IPS DF 6.9 (cell line): ENCODE data around the gene KLLN.

Experiments used
- DNase-seq: peaks from one replicate; pipeline ENCODE4 v3.0.0-alpha.2; 2013; ENCODE audit warnings: low read depth, low spot score
- H3K27ac ChIP-seq: one replicate; pipeline ENCODE4 v1.5.1; 2013; ENCODE audit warnings: low read length, control low read depth
- H3K27me3 ChIP-seq: 2 replicates; pipeline ENCODE4 v1.6.1; 2013; ENCODE audit warnings: mild to moderate bottlenecking, low read length; ENCODE audit not compliant: control insufficient read depth, insufficient read depth
- H3K36me3 ChIP-seq: 2 replicates; pipeline ENCODE4 v1.6.1; 2013; ENCODE audit warnings: low read length; ENCODE audit not compliant: control insufficient read depth, insufficient read depth
- H3K4me1 ChIP-seq: 2 replicates; pipeline ENCODE4 v1.6.1; 2013; ENCODE audit warnings: low read length; ENCODE audit not compliant: control insufficient read depth, insufficient read depth
- H3K4me3 ChIP-seq: 2 replicates; pipeline ENCODE4 v1.5.1; 2013; ENCODE audit warnings: mild to moderate bottlenecking, low read length
- H3K9me3 ChIP-seq: 2 replicates; pipeline ENCODE4 v1.6.1; 2013; ENCODE audit warnings: low read length, inconsistent platforms; ENCODE audit not compliant: control insufficient read depth, insufficient read depth
- WGBS: extraction: QIAGEN DNeasy Blood & Tissue Kit; methylation state at CpG from one replicate; pipeline ENCODE4 v1.1.7; 2013; ENCODE audit warnings: mixed read lengths, missing lambda C conversion rate; ENCODE audit not compliant: insufficient read length, insufficient coverage; 5-methylcytosine and 5-hydroxymethylcytosine counted together

Gene KLLN

GRCh38 chr10:87817609-87818504 is 45.5 kb downstream of the KLLN start, which contains the start of gene ATAD1:
TSS of gene ATAD1 (minus strand) at chr10:87818226. CDS start at chr10:87814599, 3,627 bp downstream.
- Histone ChIP-seq H3K9me3 (no peaks in the 10 kb centered on the region), H3K27me3 (no peaks in the 10 kb centered on the region), H3K36me3 (no peaks in the 10 kb centered on the region), H3K4me1 (no peaks in the 10 kb centered on the region), H3K27ac (no peak within 1 kb of the TSS), H3K4me3 (peak within 1 kb of the TSS; percentile 81; the same call in 1 of the 2 replicates)
- no CpG with 5 or more reads among the region's 60 CpGs for WGBS
- peak; percentile 63 for DNase-seq

DNA sequence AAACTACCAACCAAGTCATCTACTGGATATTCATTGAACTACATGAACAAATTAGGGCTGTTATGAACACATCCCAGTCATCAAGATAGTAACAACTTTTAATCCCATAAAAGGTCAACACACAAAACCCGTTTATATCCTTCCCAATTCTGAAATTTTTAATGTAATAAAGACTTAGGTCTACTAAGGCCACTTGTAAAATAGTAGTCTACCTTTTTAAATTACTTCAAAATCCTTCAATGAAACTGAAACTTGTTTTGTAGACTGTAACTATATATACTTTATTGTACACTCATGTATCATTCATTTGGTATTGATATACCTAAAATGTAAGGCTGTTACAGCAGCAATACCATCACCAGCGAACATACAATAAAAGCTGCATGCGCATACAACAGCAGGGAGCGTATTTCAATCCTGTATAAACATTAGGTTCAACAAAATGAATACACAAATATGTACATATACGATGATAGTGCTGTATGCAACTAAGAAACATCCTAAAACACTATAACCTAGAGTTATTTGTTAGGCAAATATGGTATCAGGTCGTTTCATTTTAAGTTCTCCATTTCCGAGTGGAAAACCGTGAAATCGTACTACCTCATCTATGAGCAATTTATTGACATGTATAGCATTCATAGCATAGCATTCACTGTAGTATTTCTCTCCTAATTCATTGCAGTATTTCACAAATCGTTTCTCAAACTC is 46.3 kb downstream of the KLLN start:
- no peak overlapping the region for H3K27ac ChIP-seq
- no peaks in the 10 kb centered on the region for H3K36me3 ChIP-seq
- DNase-seq = no peak
- WGBS = 100% methylated on average over 1 of the region's 10 CpGs
- no peaks in the 10 kb centered on the region for H3K9me3 ChIP-seq
- H3K27me3 ChIP-seq = no peaks in the 10 kb centered on the region
- no peaks in the 10 kb centered on the region for H3K4me1 ChIP-seq
- H3K4me3 ChIP-seq = peak overlapping the region; percentile 81; the same call in 1 of the 2 replicates

DNA sequence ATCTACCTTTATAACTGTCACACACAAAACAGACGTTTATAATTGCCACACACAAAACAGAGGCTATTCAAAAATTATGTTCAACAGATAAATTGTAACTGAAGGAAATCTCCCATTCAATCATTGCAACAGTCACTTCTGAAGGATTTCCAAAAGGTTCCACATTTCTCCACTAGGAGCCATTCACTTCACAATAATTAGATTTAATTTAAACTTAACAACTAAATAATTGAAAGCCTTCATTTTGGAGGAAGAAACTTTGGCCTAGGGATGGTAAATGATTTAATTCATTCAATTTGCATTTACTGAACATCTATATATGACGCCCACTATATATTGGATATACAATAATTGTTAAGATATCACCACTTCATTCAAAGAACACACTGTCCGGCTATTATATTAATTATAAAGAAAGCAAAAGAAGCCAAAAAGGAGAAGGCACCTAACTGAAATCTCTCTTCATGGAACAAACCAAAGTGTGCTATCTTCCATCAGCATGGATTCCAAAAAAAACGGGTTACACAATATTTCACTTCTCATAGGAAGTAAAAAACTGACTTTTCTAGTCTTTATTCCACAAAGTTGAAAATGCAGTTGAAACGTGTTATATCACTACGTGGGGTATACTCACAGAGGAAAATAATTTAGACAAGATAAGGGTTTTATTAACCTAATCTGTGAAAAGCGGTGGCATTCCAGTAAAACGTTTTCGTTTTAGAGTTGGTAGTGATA is 47.0 kb downstream of the KLLN start:
- WGBS = no CpG with 5 or more reads among the region's 9 CpGs
- no peaks in the 10 kb centered on the region for H3K9me3 ChIP-seq
- DNase-seq = no peak
- no peaks in the 10 kb centered on the region for H3K4me1 ChIP-seq
- H3K27me3 ChIP-seq = no peaks in the 10 kb centered on the region
- no peak overlapping the region for H3K4me3 ChIP-seq
- no peak overlapping the region for H3K27ac ChIP-seq
- H3K36me3 ChIP-seq = no peaks in the 10 kb centered on the region; the same call in 1 of the 2 replicates
